Measurements from ENCODE around the gene MYO1G. TPM values are rescaled to one million over a fixed set of nuclear protein-coding genes. Genes with fewer than 3 reads are reported as not detected.

MYO1G gene
- total RNA-seq, 1 experiment from 2014 or later = 0.57 TPM

- no CpG with 5 or more reads among the region's 4 CpGs for WGBS (ENCODE audit: extremely low coverage, insufficient read length, low lambda C conversion rate)
These were observed 9.9 kb upstream of the MYO1G start for GRCh38 chr7:44988701-44989100.

More at GRCh38 chr7:44988701-44989100, 9.9 kb upstream of the MYO1G start:
- Histone ChIP-seq H2AFZ (ENCODE audit: low read length) (no peak overlapping the region), H2BK15ac (ENCODE audit: low read depth, low read length) (no peak overlapping the region), H3K27me3 (ENCODE audit: insufficient read depth, low read length) (no peaks in the 10 kb centered on the region), H3K27ac (ENCODE audit: insufficient read length, low read depth, low read length) (no peak overlapping the region), H3K4ac (ENCODE audit: low read depth, low read length) (no peak overlapping the region), H2BK120ac (ENCODE audit: low read depth, low read length, poor library complexity, severe bottlenecking) (no peak overlapping the region), H2AK5ac (ENCODE audit: insufficient read length, low read length) (no peak overlapping the region), H3K18ac (ENCODE audit: insufficient read length, low read depth, low read length) (no peak overlapping the region), H2BK12ac (ENCODE audit: insufficient read length, low read depth, low read length) (no peak overlapping the region), H3K9ac (ENCODE audit: extremely low read depth, insufficient read length, low read length) (no peak overlapping the region), H3K4me2 (ENCODE audit: insufficient read depth, insufficient read length, low read length) (no peak overlapping the region), H3K56ac (ENCODE audit: insufficient read length, low read depth, low read length) (no peak overlapping the region), H4K91ac (ENCODE audit: insufficient read length, low read depth, low read length) (no peak overlapping the region), H4K20me1 (ENCODE audit: control insufficient read depth, insufficient read depth, insufficient read length) (no peaks in the 10 kb centered on the region), H4K8ac (replicated peaks; ENCODE audit: insufficient read length, low read depth, low read length) (no peak overlapping the region), H3K79me2 (ENCODE audit: insufficient read depth, low read length) (peaks cover 13% of the 10 kb centered on the region; the same call in 1 of the 2 replicates), H3K4me1 (ENCODE audit: insufficient read depth, low read length) (no peaks in the 10 kb centered on the region), H3T11ph (ENCODE audit: low read length) (no peak overlapping the region), H3K23me2 (ENCODE audit: insufficient read length, low read depth, low read length, poor library complexity, severe bottlenecking) (peaks cover 3% of the 10 kb centered on the region), H3K79me1 (ENCODE audit: insufficient read depth, low read depth, low read length, poor library complexity, severe bottlenecking) (peaks cover 4% of the 10 kb centered on the region), H3K9me3 (ENCODE audit: control insufficient read depth, low read depth, low read length) (no peaks in the 10 kb centered on the region), H4K5ac (ENCODE audit: insufficient read length, low read depth, low read length) (no peak overlapping the region), H3K23ac (ENCODE audit: insufficient read length, low read depth, low read length) (no peak overlapping the region), H2BK20ac (ENCODE audit: low read depth, low read length, poor library complexity, severe bottlenecking) (no peak overlapping the region), H3K14ac (ENCODE audit: insufficient read depth, low read length) (no peak overlapping the region), H2BK5ac (ENCODE audit: insufficient read length, low read length) (no peak overlapping the region)
- Mint-ChIP-seq H3K27me3 (ENCODE audit: low read depth) (no peaks in the 10 kb centered on the region), H3K36me3 (ENCODE audit: insufficient read depth in 1 of 3, low read depth in 3 of 3) (peaks cover 25 to 41% (median 38%) of the 10 kb centered on the region in 3 experiments), H3K4me3 (no peak overlapping the region), H3K27ac (no peak overlapping the region; a peak in 1 of 7 replicates), H3K4me1 (peaks cover 27 to 38% of the 10 kb centered on the region in 2 experiments), H3K9me3 (peaks cover 0 to 4% of the 10 kb centered on the region in 2 experiments; a peak in 1 of 5 replicates)
- TF ChIP-seq CTCF (conservative IDR thresholded peaks at IDR 0.05) = no peak
- no peak for DNase-seq

Data from H9 (cell line).